SJSA1 (cell line): ENCODE data around the gene PLXNB2. TPM values are rescaled to one million over a fixed set of nuclear protein-coding genes. Genes with fewer than 3 reads are reported as not detected.
"Not testable (repeated sequence)": the region's sequence is repeated elsewhere in the genome, so short reads cannot be mapped to it uniquely, and the experiment has no call there.

Experiments
- DNase-seq, 2 experiments: peaks; one replicate each; pipeline ENCODE4 v3.0.0-alpha.2; 2015 to 2020; ENCODE audit warnings: low spot score in 2 of 2, low read depth in 1 of 2
- H3K27ac ChIP-seq: fragments of 250-450 bp; sonication (Bioruptor Pico); 2 replicates; pipeline ENCODE4 v1.5.1; 2020; ENCODE audit warnings: mild to moderate bottlenecking, moderate library complexity
- H3K27me3 ChIP-seq: fragments of 250-450 bp; sonication (Bioruptor Pico); replicated peaks from 2 replicates; pipeline ENCODE4 v1.5.1; 2020; ENCODE audit warnings: mild to moderate bottlenecking, moderate library complexity
- H3K36me3 ChIP-seq: fragments of 250-450 bp; sonication (Bioruptor Pico); 2 replicates; pipeline ENCODE4 v1.5.1; 2020; ENCODE audit warnings: mild to moderate bottlenecking
- H3K4me1 ChIP-seq: fragments of 250-450 bp; sonication (Bioruptor Pico); replicated peaks from 2 replicates; pipeline ENCODE4 v1.6.1; 2021; ENCODE audit warnings: mild to moderate bottlenecking
- H3K4me3 ChIP-seq: fragments of 250-450 bp; sonication (Bioruptor Pico); 2 replicates; pipeline ENCODE4 v1.5.1; 2020; ENCODE audit warnings: mild to moderate bottlenecking
- H3K9me3 ChIP-seq: fragments of 250-450 bp; sonication (Bioruptor Pico); replicated peaks from 2 replicates; pipeline ENCODE4 v1.5.1; 2020; ENCODE audit warnings: mild to moderate bottlenecking
- total RNA-seq: library from RNA; depleted of rRNA; stranded (reverse); fragments of >200 nt; shearing (Covaris generic); gene quantifications from 2 replicates; pipeline ENCODE4 v1.2.3, GENCODE V29; 2014

The PLXNB2 gene
- total RNA-seq, 1 experiment from 2014 or later = 61.7 TPM

DNA sequence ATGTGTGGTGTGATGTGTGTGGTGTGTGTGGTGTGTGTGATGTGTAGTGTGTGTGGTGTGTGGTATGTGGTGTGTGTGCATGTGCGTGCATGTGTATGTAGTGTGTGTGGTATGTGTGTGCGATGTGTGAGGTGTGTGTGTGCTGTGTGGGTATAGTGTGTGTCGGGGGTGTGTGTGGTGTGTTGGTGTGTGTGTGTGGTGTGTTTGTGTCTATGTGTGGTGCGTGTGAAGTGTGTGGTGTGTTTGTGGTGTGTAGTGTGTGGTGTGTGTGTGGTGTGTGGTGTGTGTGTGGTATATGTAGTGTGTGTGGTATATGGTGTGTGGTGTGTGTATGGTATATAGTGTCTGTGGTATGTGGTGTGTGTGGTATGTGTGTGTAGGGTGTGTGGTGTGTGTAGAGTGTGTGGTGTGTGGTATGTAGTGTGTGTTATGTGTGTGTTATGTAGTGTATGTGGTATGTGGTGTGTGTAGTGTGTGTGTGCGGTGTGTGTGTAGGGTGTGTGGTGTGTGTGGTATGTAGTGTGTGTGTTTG is 30.7 kb upstream of the PLXNB2 start:
- H3K27me3 ChIP-seq = no peaks in the 10 kb centered on the region
- no peaks in the 10 kb centered on the region for H3K36me3 ChIP-seq
- no peaks in the 10 kb centered on the region for H3K9me3 ChIP-seq
- no peak for DNase-seq
- H3K4me1 ChIP-seq = peaks cover 7% of the 10 kb centered on the region; the same call in 1 of the 2 replicates
- no peak overlapping the region for H3K4me3 ChIP-seq
- no peak overlapping the region for H3K27ac ChIP-seq

DNA sequence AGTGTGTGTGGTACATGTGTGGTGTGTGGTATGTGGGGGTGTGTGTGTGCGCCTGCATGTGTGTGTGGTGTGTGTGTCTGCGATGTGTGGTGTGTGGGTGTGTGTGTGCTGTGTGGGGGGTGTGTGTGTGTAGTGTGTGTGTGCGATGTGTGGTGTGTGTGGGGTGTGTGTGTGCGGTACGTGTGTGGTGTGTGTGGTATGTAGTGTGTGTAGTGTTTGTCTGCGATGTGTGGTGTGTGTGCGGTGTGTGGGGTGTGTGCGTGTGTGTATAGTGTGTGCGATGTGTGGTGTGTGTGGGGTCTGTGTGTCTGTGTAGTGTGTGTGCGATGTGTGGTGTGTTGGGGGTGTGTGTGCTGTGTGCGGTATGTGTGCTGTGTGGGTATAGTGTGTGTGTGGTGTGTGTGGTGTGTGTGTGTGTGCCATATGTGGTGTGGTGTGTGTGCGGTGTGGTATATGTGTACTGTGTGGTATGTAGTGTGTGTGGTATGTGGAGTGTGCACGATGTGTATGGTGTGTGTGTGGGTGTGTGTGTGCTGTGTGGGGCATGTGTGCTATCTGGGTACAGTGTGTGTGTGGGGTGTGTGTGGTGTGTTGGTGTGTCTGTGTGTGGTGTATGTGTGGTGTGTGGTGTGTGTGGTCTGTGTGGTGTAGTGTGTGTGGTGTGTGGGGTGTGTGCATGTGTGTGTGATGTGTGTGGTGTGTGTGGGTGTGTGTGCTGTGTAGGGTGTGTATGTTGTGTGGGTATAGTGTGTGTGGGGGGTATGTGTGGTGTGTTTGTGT is 30.0 kb upstream of the PLXNB2 start:
- DNase-seq = no peak
- H3K27ac ChIP-seq = no peak overlapping the region
- H3K27me3 ChIP-seq = no peaks in the 10 kb centered on the region
- H3K4me3 ChIP-seq = no peak overlapping the region
- peaks cover 3% of the 10 kb centered on the region; the same call in 1 of the 2 replicates for H3K4me1 ChIP-seq
- H3K36me3 ChIP-seq = no peaks in the 10 kb centered on the region
- H3K9me3 ChIP-seq = no peaks in the 10 kb centered on the region

DNA sequence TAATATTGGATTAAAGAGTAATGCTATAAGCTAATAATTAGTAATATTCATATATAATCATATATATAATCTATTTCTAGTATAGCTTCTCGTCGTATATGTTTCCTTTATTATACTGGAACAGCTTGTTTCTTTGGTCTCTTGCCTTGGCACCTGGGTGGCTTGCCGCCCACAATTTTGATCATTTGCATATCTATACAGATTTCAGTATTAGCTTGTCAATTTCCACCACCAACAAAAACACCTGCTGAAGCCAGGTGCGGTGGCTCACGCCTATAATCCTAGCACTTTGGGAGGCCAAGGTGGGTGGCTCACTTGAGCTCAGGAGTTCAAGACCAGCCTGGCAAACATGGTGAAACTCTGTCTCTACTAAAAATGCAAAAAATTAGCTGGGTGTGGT is 27.0 kb upstream of the PLXNB2 start:
- H3K4me1 ChIP-seq = peaks cover 15% of the 10 kb centered on the region
- H3K36me3 ChIP-seq, H3K27ac ChIP-seq, DNase-seq, H3K9me3 ChIP-seq, H3K4me3 ChIP-seq, H3K27me3 ChIP-seq: not testable (repeated sequence)

DNA sequence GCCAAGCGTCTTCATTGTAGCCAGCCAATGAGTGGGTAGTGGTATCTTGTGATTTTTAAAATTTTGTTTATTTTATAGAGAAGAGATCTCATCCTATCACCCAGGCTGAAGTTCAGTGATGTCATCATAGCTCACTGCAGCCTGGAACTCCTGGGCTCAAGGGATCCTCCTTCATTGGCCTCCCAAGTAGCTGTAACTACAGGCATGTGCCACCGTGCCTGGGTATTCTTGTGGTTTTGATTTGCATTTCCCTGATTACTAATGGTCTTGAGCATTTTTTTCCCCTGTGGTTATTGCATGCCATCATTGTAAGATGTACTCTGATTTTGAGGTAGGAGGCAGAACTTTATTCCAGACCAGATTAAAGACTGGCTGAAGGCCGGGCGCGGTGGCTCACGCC is 21.8 kb upstream of the PLXNB2 start:
- H3K9me3 ChIP-seq = no peaks in the 10 kb centered on the region; the same call in 1 of the 2 replicates
- peaks cover 38% of the 10 kb centered on the region for H3K4me1 ChIP-seq
- no peak overlapping the region for H3K4me3 ChIP-seq
- H3K27ac ChIP-seq = peak overlapping the region; percentile 33; the same call in 1 of the 2 replicates
- no peaks in the 10 kb centered on the region for H3K27me3 ChIP-seq
- H3K36me3 ChIP-seq = peaks cover 6% of the 10 kb centered on the region
- peak; percentile 60 to 74 for DNase-seq

DNA sequence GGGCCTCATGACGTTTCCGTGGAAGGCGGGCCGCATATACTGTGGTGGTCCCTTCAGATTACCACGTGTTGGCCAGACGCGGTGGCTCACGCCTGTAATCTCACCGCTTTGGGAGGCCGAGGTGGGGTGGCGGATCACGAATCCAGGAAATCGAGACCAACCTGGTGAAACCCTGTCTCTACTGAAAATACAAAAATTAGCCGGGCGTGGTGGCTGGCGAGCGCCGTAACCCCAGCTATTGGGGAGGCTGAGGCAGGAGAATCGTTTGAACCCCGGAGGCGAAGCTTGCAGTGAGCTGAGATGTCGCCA is 20.2 kb upstream of the PLXNB2 start:
- H3K27ac ChIP-seq = peak overlapping the region; percentile 98
- peak overlapping the region; percentile 92 for H3K4me3 ChIP-seq
- no peaks in the 10 kb centered on the region for H3K27me3 ChIP-seq
- DNase-seq = no peak
- no peaks in the 10 kb centered on the region; the same call in 1 of the 2 replicates for H3K9me3 ChIP-seq
- H3K36me3 ChIP-seq = peaks cover 6% of the 10 kb centered on the region
- peaks cover 38% of the 10 kb centered on the region for H3K4me1 ChIP-seq

DNA sequence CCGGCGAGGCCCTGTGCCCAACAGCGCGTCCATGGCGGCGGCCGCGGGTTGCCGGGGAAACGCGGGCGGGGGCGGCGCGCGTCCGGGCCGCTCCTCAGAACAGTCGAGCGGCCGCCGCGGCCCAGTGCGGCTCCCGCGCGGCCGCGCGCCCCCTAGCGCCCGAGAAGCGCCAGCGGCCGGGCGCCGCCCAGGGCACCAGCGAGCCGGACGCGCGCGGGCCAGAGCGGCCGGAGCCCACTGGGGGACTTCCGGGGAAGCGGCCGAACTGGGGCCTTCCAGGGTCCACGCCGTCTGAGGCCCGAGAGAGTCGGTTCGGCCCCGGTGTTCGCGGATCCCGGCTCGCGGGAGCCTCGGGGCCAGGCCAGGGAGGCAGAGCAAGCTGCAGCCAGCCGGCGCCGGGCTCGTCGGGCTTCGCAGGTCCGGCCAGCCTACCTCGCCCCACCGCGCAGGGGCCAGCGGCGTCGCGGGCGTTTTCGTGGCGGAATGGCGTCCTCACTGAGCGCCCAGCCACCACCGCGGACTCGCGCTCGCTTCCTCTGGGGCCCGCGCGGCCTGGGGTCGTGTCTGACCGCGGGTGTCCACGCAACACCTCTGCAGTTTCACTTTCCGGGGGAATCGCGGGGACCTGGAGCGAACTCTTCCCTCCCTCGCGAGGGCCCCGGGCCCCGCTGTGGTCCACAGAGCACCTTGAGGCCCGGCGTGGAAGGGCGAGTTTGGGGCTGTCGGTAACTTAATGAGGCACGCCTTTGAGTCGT is 19.7 kb upstream of the PLXNB2 start, which contains the start of gene DENND6B:
Gene DENND6B (minus strand): TSS at position 57 of the 755 bp plus-strand sequence. CDS start 24 bp downstream, at position 33.
- Histone ChIP-seq H3K9me3 (no peaks in the 10 kb centered on the region; the same call in 1 of the 2 replicates), H3K4me3 (peak within 1 kb of the TSS; percentile 92), H3K36me3 (peaks cover 6% of the 10 kb centered on the region), H3K27me3 (no peaks in the 10 kb centered on the region), H3K27ac (peak within 1 kb of the TSS; percentile 98), H3K4me1 (peaks cover 38% of the 10 kb centered on the region)
- peak; percentile 77 to 87 for DNase-seq

DNA sequence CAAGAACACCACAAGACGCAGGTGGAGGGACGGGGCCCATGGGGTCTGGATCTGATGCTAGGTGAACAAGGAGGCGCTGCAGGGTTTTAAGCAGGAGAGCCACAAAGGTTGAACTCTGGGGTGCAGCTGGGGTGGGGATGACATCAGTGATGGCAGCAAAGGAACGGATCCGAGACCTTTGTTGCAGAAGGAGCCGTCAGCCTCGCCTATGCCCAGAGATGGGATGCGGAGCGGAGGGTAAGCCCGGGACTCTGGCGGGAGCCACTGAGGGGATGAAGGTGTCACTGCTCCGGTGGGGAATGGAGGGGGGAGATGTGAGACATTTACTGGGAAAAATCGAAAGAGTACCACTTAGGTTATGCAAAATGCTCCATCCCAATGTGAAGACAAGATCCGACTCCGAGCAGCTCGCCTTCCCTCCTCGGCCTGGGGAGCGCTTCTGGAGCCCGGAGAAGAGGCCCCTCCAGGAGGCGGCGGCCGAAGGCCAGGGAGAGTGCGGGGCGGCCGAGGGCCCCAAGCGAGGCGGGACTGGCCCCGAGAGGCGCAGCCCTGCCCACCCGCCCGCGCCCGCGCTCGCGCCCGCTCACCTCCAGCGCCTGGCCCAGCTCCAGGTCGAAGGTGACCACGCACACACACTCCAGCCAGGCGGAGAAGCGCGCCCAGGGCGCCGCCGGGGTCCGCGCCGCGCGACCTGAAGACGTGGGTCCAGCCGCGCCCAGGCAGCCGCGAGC is 18.9 kb upstream of the PLXNB2 start:
- peak in 1 of 2 experiments; percentile 45 for DNase-seq
- Histone ChIP-seq H3K36me3 (peaks cover 6% of the 10 kb centered on the region), H3K9me3 (no peaks in the 10 kb centered on the region; the same call in 1 of the 2 replicates), H3K27me3 (no peaks in the 10 kb centered on the region), H3K27ac (peak overlapping the region; percentile 35; the same call in 1 of the 2 replicates), H3K4me1 (peaks cover 33% of the 10 kb centered on the region), H3K4me3 (peak overlapping the region; percentile 92)

DNA sequence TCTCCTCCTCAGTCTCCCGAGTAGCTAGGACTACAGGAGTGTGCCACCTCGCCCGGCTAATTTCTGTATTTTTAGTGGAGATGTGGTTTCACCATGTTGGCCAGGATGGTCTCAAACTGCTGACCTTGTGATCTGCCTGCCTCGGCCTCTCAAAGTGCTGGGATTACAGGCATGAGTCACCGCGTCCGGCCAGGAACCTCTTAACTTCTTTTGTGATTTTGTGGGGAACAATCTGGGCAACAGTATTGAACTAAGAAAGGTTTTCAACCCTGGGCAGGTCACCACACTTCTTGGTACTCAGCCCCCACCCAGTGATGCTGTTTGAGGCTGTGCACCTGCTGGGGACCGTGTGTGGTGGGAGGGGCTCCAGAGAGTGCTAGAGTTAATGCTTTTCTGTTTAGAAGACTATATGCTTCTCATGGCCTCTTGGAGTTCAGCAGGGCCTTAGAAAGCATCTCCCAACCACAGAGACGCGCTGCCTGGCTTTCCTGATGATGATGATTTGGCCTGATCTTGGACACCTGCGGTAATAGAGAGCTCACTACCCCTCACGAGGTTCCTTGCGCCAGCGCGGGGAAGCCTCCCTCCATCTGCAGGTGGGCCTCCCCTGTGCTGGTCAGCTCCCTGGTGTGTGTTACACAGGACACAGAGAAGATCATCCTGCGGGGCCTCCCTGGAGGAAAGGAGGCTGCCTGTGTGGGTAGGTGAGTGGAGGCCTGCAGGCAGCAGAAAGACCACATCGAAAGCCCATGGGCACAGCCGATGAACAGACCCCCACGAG is 18.2 kb upstream of the PLXNB2 start:
- Histone ChIP-seq H3K27ac (no peak overlapping the region), H3K36me3 (peaks cover 6% of the 10 kb centered on the region), H3K9me3 (no peaks in the 10 kb centered on the region; the same call in 1 of the 2 replicates), H3K27me3 (no peaks in the 10 kb centered on the region), H3K4me3 (no peak overlapping the region), H3K4me1 (peaks cover 25% of the 10 kb centered on the region)
- DNase-seq = no peak

DNA sequence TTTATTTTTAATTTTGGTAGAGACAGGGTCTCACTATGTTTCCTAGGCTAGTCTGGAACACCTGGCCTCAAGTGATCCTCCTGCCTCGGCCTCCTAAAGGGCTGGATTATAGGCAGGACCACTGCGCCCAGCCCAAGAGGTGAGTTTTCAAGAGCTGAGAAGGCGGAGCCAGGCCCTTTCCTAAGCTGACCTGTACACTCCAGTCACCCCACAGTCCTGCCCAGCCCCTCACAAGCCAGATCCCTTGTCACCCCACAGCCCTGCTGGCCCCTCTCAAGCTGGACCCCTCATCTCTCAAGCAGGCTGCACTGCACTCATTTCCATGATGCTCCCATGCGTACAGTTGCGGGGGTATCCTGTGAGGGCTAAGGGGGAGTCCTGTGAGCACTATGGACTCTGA is 16.5 kb upstream of the PLXNB2 start:
- no peak overlapping the region for H3K4me3 ChIP-seq
- no peaks in the 10 kb centered on the region; the same call in 1 of the 2 replicates for H3K9me3 ChIP-seq
- H3K27ac ChIP-seq = no peak overlapping the region
- no peaks in the 10 kb centered on the region for H3K27me3 ChIP-seq
- no peak for DNase-seq
- peaks cover 20% of the 10 kb centered on the region for H3K4me1 ChIP-seq
- H3K36me3 ChIP-seq = peaks cover 6% of the 10 kb centered on the region

DNA sequence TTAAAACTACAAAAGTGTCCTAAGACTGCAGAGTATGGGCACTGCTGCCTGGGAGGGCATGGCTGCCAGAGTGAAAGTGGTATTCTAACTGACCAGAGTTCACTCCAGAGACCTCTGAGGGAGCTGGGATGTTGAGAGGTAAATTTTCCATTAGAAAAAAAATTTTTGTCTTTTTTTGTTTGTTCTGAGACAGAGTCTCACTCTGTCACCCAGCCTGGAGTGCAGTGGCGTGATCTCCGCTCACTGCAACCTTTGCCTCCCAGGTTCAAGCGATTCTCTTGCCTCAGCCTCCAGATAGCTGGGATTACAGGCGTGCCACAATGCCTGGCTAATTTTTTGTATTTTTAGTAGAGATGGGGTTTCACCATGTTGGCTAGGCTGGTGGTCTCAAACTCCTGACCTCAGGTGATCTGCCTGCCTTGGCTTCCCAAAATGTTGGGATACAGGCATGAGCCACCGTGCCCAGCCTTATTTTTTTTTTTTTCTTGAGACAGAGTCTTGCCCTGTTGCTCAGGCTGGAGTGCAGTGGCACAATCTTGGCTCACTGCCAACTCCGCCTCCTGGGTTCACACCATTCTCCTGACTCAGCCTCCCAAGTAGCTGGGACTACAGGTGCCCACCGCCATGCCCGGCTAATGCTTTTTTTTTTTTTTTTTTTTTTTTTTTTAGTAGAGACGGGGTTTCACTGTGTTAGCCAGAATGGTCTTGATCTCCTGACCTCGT is 15.1 kb upstream of the PLXNB2 start:
- H3K9me3 ChIP-seq, H3K4me3 ChIP-seq, H3K36me3 ChIP-seq, H3K27me3 ChIP-seq, DNase-seq, H3K27ac ChIP-seq: not testable (repeated sequence)
- peaks cover 14% of the 10 kb centered on the region for H3K4me1 ChIP-seq

DNA sequence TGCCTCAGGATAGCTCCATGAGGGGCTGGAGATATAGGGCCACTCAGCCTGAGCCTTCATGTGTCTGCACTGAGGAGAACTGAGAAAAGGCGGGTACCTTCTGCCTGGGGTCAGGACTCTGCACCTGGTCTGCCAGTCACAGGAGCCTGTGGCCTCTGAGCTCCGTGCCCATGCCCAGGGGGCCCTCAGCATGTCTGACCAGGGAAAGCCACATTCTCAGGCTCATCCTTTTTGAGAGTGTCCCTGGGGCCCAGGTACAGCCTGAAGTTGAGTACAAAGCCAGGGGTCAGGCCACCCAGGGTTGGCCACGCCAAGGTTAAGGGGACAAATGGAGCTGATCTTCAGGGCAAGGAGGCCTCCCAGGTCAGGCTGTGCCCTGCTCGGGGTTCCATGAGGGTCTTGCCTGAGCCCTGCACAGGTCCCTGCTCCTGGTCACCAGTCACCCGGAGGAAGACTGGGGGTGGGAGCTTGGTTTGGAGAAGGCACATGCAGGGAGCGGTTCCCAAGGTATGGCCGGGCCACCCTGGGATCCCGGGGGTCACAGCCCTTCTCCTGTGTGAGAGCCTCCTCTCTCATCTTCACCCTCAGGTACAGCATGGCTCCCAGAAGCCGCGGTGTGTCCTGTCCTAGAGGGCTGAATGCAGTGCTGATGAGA is 13.4 kb upstream of the PLXNB2 start:
- Histone ChIP-seq H3K4me1 (no peaks in the 10 kb centered on the region), H3K36me3 (no peaks in the 10 kb centered on the region), H3K27me3 (no peaks in the 10 kb centered on the region), H3K27ac (no peak overlapping the region), H3K9me3 (no peaks in the 10 kb centered on the region), H3K4me3 (no peak overlapping the region)
- DNase-seq = no peak

DNA sequence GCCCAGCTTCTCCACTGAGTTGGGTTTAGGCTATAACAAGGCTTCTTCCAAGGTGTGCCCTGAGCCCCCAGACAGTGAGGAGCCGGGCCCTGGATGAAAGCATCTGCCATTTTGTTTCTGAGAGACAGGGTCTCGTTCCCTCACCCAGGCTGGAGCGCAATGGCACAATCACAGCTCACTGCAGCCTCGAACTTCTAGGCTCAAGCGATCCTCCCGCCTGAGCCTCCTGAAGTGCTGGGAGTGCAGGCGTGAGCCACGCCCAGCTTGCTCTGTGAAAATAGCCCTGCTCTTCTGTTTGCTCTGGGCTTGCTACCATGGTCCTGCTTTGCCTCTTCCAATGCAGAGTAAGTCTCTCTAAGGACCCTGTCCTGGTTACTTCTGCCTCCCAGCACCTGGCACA is 12.7 kb upstream of the PLXNB2 start:
- H3K4me1 ChIP-seq = no peaks in the 10 kb centered on the region
- no peaks in the 10 kb centered on the region for H3K36me3 ChIP-seq
- H3K27me3 ChIP-seq = no peaks in the 10 kb centered on the region
- DNase-seq = no peak
- H3K27ac ChIP-seq = no peak overlapping the region
- no peaks in the 10 kb centered on the region for H3K9me3 ChIP-seq
- no peak overlapping the region for H3K4me3 ChIP-seq
